GM23338 (cell line): ENCODE results near the gene SLC16A7. TPM values are rescaled to one million over a fixed set of nuclear protein-coding genes. Genes with fewer than 3 reads are reported as not detected.
"Not testable (repeated sequence)": the region's sequence is repeated elsewhere in the genome, so short reads cannot be mapped to it uniquely, and the experiment has no call there.

Experiments
- ATAC-seq: fragments of 200-7000 bp; cut with Tn5 transposase; 3 replicates; pipeline ENCODE4 v1.9.1; 2020
- DNase-seq: peaks from one replicate; pipeline ENCODE4 v3.0.0-alpha.2; 2015; ENCODE audit warnings: low spot score
- H2AFZ ChIP-seq: fragments of 200-600 bp; sonication (generic); 2 replicates; pipeline ENCODE4 v1.8.0; 2016; ENCODE audit warnings: antibody characterized with exemption, mild to moderate bottlenecking, moderate library complexity
- H3F3A ChIP-seq: fragments of 200-600 bp; sonication (generic); replicated peaks from 2 replicates; pipeline ENCODE4 v1.8.0; 2017; ENCODE audit warnings: antibody characterized with exemption, mixed run types, low read depth
- H3K27ac ChIP-seq: fragments of 200-600 bp; sonication (generic); 2 replicates; pipeline ENCODE4 v1.6.1; 2016; ENCODE audit warnings: low read depth
- H3K27me3 ChIP-seq: fragments of 200-600 bp; sonication (generic); 2 replicates; pipeline ENCODE4 v1.8.0; 2016; ENCODE audit warnings: mild to moderate bottlenecking, mixed run types, moderate library complexity; ENCODE audit not compliant: insufficient read depth
- H3K36me3 ChIP-seq: fragments of 200-600 bp; sonication (generic); 2 replicates; pipeline ENCODE4 v1.8.0; 2016; ENCODE audit warnings: mild to moderate bottlenecking; ENCODE audit not compliant: insufficient read depth
- H3K4me1 ChIP-seq: fragments of 200-600 bp; sonication (generic); 2 replicates; pipeline ENCODE4 v1.8.0; 2016; ENCODE audit warnings: mild to moderate bottlenecking, moderate library complexity; ENCODE audit not compliant: insufficient read depth
- H3K4me2 ChIP-seq: fragments of 200-600 bp; sonication (generic); 2 replicates; pipeline ENCODE4 v1.7.1; 2017; ENCODE audit warnings: mixed run types
- H3K4me3 ChIP-seq: fragments of 200-600 bp; sonication (generic); 2 replicates; pipeline ENCODE4 v1.6.1; 2016; ENCODE audit warnings: mixed run types
- H3K79me2 ChIP-seq: fragments of 200-600 bp; sonication (generic); replicated peaks from 2 replicates; pipeline ENCODE4 v1.8.0; 2017; ENCODE audit warnings: mild to moderate bottlenecking; ENCODE audit not compliant: insufficient read depth
- H3K9me2 ChIP-seq: fragments of 200-600 bp; sonication (generic); 2 replicates; pipeline ENCODE4 v1.8.0; 2017; ENCODE audit not compliant: insufficient read depth
- H4K20me1 ChIP-seq: fragments of 200-600 bp; sonication (generic); replicated peaks from 2 replicates; pipeline ENCODE4 v1.8.0; 2017; ENCODE audit warnings: mild to moderate bottlenecking; ENCODE audit not compliant: insufficient read depth
- H3K27ac Mint-ChIP-seq: 2 replicates; pipeline ENCODE4 v1.8.0; 2020; ENCODE audit warnings: inconsistent platforms, mild to moderate bottlenecking, moderate library complexity, mixed read lengths
- H3K27me3 Mint-ChIP-seq: 3 replicates; pipeline ENCODE4 v1.8.0; 2022; ENCODE audit warnings: low read depth, mild to moderate bottlenecking, moderate library complexity, mixed read lengths, inconsistent platforms; ENCODE audit not compliant: insufficient read depth, poor library complexity
- H3K36me3 Mint-ChIP-seq: 3 replicates; pipeline ENCODE4 v1.8.0; 2021; ENCODE audit warnings: low read depth, mild to moderate bottlenecking, inconsistent platforms, moderate library complexity, mixed read lengths
- H3K4me1 Mint-ChIP-seq: 3 replicates; pipeline ENCODE4 v1.8.0; 2020; ENCODE audit warnings: mild to moderate bottlenecking, inconsistent platforms, mixed read lengths
- H3K4me3 Mint-ChIP-seq: 3 replicates; pipeline ENCODE4 v1.8.0; 2021; ENCODE audit warnings: moderate library complexity, mild to moderate bottlenecking, inconsistent platforms, mixed read lengths
- H3K9me3 Mint-ChIP-seq: 3 replicates; pipeline ENCODE4 v1.8.0; 2020; ENCODE audit warnings: moderate library complexity, mild to moderate bottlenecking, inconsistent platforms, mixed read lengths
- CREB1 ChIP-seq: fragments of 250-450 bp; sonication (Bioruptor Pico); IDR thresholded peaks from 2 replicates; pipeline ENCODE4 v1.5.0; 2020; ENCODE audit warnings: low read depth, mild to moderate bottlenecking, moderate library complexity
- EZH2 ChIP-seq: fragments of 200-600 bp; sonication (generic); IDR thresholded peaks from one replicate; pipeline ENCODE4 v1.8.0; 2017; ENCODE audit warnings: antibody characterized with exemption, mild to moderate bottlenecking, low read depth; ENCODE audit not compliant: unreplicated experiment
- EZH2phosphoT487 ChIP-seq: fragments of 200-600 bp; sonication (generic); IDR thresholded peaks from one replicate; pipeline ENCODE4 v1.8.1; 2018; ENCODE audit warnings: antibody characterized with exemption; ENCODE audit not compliant: unreplicated experiment
- NANOG ChIP-seq: IDR thresholded peaks from 2 replicates; pipeline ENCODE4 v1.6.1; 2016; ENCODE audit warnings: antibody characterized with exemption, borderline replicate concordance
- POLR2AphosphoS5 ChIP-seq: IDR thresholded peaks from 2 replicates; pipeline ENCODE4 v1.6.1; 2016; ENCODE audit warnings: antibody characterized with exemption, low read depth
- STAT1 ChIP-seq: IDR thresholded peaks from one replicate; pipeline ENCODE4 v1.6.1; 2016; ENCODE audit warnings: antibody characterized with exemption; ENCODE audit not compliant: unreplicated experiment
- polyA plus RNA-seq: library from polyadenylated mRNA; unstranded; fragments of >200 nt; fragmentation: Nextera tagmentation; extraction: Ambion mirVana; gene quantifications from 2 replicates; pipeline ENCODE4 v1.2.1, GENCODE V29; 2016
- total RNA-seq: library from RNA; depleted of rRNA; stranded (reverse); fragments of >200 nt; shearing (Covaris generic); gene quantifications from 2 replicates; pipeline ENCODE4 v1.2.3, GENCODE V29; 2014
- TF ChIP-seq, protein P1 (sequence below): IDR thresholded peaks from 2 replicates; pipeline ENCODE4 v1.6.1; 2016; ENCODE audit warnings: antibody characterized with exemption
- TF ChIP-seq, protein P2 (sequence below): fragments of 250-450 bp; sonication (Bioruptor Pico); IDR thresholded peaks from 2 replicates; pipeline ENCODE4 v1.5.0; 2020; ENCODE audit warnings: mild to moderate bottlenecking, moderate library complexity
- TF ChIP-seq, protein P3 (sequence below), 2 experiments: fragments of 200-600 bp in 1 of 2; sonication (generic) in 1 of 2; conservative IDR thresholded peaks; 2 replicates each; pipeline versions ENCODE4 v1.5.1 to v1.6.1; 2016 to 2017; ENCODE audit warnings: antibody characterized with exemption in 2 of 2, low read depth in 2 of 2, mild to moderate bottlenecking in 2 of 2, moderate library complexity in 1 of 2

SLC16A7 gene
- total and polyA plus RNA-seq, 2 experiments from 2014 or later, result 2.8 to 4.3 TPM

DNA sequence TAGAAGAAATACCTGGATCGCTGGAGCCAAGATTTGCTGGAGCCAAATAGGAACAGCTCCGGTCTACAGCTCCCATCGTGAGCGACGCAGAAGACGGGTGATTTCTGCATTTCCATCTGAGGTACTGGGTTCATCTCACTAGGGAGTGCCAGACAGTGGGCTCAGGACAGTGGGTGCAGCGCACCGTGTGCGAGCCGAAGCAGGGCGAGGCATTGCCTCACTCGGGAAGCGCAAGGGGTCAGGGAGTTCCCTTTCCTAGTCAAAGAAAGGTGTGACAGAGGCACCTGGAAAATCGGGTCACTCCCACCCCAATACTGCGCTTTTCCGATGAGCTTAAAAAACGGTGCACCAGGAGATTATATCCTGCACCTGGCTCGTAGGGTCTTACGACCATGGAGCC is 155.3 kb downstream of the SLC16A7 start:
- H3K27ac Mint-ChIP-seq, H3K27me3 ChIP-seq, H2AFZ ChIP-seq, H3K36me3 ChIP-seq, H3K27ac ChIP-seq, H3K4me1 Mint-ChIP-seq, H3K4me1 ChIP-seq, DNase-seq, H4K20me1 ChIP-seq, H3K9me2 ChIP-seq, H3K4me3 Mint-ChIP-seq, H3K27me3 Mint-ChIP-seq, H3K4me2 ChIP-seq, H3F3A ChIP-seq, ATAC-seq, H3K4me3 ChIP-seq, H3K79me2 ChIP-seq: not testable (repeated sequence)
- Mint-ChIP-seq H3K36me3 (peaks cover 20% of the 10 kb centered on the region), H3K9me3 (peaks cover 35% of the 10 kb centered on the region)

DNA sequence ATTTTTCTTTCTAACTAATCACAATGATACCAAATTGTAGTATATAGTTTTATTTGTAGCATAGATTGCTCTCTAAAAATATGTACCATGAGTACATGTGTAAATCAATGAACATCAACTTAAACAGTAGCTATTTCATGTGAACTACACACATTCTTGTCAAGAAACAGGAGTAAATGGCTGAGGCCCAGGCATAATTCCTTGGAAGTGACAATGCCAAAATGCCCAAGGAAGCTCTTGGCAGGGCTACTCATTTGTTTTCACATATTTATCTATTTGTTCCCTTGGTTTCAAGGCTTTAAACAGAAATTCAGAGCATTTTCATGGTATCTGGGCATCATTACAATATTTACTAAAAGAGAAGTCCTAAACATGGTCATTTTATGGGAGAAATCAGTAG is 165.7 kb downstream of the SLC16A7 start:
- Mint-ChIP-seq H3K36me3 (no peaks in the 10 kb centered on the region), H3K27me3 (no peaks in the 10 kb centered on the region), H3K9me3 (no peaks in the 10 kb centered on the region), H3K4me1 (no peaks in the 10 kb centered on the region), H3K4me3 (no peak overlapping the region), H3K27ac (no peak overlapping the region)
- Histone ChIP-seq H3K9me2 (no peaks in the 10 kb centered on the region), H2AFZ (no peak overlapping the region), H3K79me2 (no peaks in the 10 kb centered on the region), H4K20me1 (no peaks in the 10 kb centered on the region), H3K4me2 (no peak overlapping the region), H3K27ac (no peak overlapping the region), H3K4me3 (no peak overlapping the region), H3K4me1 (no peaks in the 10 kb centered on the region), H3K27me3 (no peaks in the 10 kb centered on the region), H3F3A (no peaks in the 10 kb centered on the region), H3K36me3 (no peaks in the 10 kb centered on the region)
- ATAC-seq (no peak), DNase-seq (no peak)
- TF ChIP-seq CREB1 (CRISPR knock-in tag) (no peak), EZH2phosphoT487 (no peak), NANOG (no peak)
- TF ChIP-seq, protein P1, sequence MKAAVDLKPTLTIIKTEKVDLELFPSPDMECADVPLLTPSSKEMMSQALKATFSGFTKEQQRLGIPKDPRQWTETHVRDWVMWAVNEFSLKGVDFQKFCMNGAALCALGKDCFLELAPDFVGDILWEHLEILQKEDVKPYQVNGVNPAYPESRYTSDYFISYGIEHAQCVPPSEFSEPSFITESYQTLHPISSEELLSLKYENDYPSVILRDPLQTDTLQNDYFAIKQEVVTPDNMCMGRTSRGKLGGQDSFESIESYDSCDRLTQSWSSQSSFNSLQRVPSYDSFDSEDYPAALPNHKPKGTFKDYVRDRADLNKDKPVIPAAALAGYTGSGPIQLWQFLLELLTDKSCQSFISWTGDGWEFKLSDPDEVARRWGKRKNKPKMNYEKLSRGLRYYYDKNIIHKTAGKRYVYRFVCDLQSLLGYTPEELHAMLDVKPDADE, result no peak

DNA sequence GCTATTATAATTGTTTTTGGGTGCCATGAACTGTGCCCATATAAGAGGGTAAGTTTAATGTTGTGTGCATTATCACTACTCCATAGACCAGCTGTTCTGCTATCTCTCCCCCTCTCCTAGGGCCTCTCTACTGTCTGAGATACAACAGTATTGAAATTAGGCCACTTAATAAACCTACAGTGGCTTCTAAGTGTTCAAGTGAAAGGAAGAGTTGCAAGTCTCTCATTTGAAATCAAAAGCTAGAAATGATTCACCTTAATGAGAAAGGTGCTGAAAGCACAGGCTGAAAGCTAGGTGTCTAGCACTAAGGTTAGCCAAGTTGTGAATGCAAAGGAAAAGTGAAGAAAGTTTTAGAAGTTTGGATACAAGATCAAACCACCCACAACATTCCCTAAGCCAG is 168.0 kb downstream of the SLC16A7 start:
- H3K36me3 Mint-ChIP-seq, result peaks cover 3% of the 10 kb centered on the region; the same call in 1 of the 3 replicates
- peaks cover 7% of the 10 kb centered on the region; the same call in 2 of the 3 replicates for H3K9me3 Mint-ChIP-seq
- no peak overlapping the region for H3K4me3 Mint-ChIP-seq
- H3K27me3 Mint-ChIP-seq, result no peaks in the 10 kb centered on the region
- H4K20me1 ChIP-seq, result no peaks in the 10 kb centered on the region
- H3K4me1 Mint-ChIP-seq, result no peaks in the 10 kb centered on the region
- H3K27ac ChIP-seq, result no peak overlapping the region
- ATAC-seq (no peak), DNase-seq (no peak)
- H3K79me2 ChIP-seq, result no peaks in the 10 kb centered on the region
- H3K4me1 ChIP-seq, result no peaks in the 10 kb centered on the region
- H2AFZ ChIP-seq, result no peak overlapping the region
- H3K36me3 ChIP-seq, result no peaks in the 10 kb centered on the region
- H3K4me2 ChIP-seq, result no peak overlapping the region
- no peak overlapping the region for H3K27ac Mint-ChIP-seq
- no peak overlapping the region for H3K4me3 ChIP-seq
- H3F3A ChIP-seq, result no peaks in the 10 kb centered on the region
- no peaks in the 10 kb centered on the region for H3K9me2 ChIP-seq
- H3K27me3 ChIP-seq, result no peaks in the 10 kb centered on the region
- TF ChIP-seq EZH2, result no peak
- TF ChIP-seq, protein P2, sequence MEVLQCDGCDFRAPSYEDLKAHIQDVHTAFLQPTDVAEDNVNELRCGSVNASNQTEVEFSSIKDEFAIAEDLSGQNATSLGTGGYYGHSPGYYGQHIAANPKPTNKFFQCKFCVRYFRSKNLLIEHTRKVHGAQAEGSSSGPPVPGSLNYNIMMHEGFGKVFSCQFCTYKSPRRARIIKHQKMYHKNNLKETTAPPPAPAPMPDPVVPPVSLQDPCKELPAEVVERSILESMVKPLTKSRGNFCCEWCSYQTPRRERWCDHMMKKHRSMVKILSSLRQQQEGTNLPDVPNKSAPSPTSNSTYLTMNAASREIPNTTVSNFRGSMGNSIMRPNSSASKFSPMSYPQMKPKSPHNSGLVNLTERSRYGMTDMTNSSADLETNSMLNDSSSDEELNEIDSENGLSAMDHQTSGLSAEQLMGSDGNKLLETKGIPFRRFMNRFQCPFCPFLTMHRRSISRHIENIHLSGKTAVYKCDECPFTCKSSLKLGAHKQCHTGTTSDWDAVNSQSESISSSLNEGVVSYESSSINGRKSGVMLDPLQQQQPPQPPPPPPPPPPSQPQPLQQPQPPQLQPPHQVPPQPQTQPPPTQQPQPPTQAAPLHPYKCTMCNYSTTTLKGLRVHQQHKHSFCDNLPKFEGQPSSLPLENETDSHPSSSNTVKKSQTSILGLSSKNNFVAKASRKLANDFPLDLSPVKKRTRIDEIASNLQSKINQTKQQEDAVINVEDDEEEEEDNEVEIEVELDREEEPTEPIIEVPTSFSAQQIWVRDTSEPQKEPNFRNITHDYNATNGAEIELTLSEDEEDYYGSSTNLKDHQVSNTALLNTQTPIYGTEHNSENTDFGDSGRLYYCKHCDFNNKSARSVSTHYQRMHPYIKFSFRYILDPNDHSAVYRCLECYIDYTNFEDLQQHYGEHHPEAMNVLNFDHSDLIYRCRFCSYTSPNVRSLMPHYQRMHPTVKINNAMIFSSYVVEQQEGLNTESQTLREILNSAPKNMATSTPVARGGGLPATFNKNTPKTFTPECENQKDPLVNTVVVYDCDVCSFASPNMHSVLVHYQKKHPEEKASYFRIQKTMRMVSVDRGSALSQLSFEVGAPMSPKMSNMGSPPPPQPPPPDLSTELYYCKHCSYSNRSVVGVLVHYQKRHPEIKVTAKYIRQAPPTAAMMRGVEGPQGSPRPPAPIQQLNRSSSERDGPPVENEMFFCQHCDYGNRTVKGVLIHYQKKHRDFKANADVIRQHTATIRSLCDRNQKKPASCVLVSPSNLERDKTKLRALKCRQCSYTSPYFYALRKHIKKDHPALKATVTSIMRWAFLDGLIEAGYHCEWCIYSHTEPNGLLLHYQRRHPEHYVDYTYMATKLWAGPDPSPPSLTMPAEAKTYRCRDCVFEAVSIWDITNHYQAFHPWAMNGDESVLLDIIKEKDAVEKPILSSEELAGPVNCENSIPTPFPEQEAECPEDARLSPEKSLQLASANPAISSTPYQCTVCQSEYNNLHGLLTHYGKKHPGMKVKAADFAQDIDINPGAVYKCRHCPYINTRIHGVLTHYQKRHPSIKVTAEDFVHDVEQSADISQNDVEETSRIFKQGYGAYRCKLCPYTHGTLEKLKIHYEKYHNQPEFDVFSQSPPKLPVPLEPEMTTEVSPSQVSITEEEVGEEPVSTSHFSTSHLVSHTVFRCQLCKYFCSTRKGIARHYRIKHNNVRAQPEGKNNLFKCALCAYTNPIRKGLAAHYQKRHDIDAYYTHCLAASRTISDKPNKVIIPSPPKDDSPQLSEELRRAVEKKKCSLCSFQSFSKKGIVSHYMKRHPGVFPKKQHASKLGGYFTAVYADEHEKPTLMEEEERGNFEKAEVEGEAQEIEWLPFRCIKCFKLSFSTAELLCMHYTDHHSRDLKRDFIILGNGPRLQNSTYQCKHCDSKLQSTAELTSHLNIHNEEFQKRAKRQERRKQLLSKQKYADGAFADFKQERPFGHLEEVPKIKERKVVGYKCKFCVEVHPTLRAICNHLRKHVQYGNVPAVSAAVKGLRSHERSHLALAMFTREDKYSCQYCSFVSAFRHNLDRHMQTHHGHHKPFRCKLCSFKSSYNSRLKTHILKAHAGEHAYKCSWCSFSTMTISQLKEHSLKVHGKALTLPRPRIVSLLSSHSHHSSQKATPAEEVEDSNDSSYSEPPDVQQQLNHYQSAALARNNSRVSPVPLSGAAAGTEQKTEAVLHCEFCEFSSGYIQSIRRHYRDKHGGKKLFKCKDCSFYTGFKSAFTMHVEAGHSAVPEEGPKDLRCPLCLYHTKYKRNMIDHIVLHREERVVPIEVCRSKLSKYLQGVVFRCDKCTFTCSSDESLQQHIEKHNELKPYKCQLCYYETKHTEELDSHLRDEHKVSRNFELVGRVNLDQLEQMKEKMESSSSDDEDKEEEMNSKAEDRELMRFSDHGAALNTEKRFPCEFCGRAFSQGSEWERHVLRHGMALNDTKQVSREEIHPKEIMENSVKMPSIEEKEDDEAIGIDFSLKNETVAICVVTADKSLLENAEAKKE (CRISPR knock-in tag), result no peak
- TF ChIP-seq, protein P3, sequence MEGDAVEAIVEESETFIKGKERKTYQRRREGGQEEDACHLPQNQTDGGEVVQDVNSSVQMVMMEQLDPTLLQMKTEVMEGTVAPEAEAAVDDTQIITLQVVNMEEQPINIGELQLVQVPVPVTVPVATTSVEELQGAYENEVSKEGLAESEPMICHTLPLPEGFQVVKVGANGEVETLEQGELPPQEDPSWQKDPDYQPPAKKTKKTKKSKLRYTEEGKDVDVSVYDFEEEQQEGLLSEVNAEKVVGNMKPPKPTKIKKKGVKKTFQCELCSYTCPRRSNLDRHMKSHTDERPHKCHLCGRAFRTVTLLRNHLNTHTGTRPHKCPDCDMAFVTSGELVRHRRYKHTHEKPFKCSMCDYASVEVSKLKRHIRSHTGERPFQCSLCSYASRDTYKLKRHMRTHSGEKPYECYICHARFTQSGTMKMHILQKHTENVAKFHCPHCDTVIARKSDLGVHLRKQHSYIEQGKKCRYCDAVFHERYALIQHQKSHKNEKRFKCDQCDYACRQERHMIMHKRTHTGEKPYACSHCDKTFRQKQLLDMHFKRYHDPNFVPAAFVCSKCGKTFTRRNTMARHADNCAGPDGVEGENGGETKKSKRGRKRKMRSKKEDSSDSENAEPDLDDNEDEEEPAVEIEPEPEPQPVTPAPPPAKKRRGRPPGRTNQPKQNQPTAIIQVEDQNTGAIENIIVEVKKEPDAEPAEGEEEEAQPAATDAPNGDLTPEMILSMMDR (conservative IDR thresholded peaks at IDR 0.05; ENCODE audit: low read depth in 2 of 2), result no peak
- TF ChIP-seq POLR2AphosphoS5, result no peak
- TF ChIP-seq STAT1, result no peak
- no peak for TF ChIP-seq NANOG
